Measurements from ENCODE around the gene ABCC2. TPM values are rescaled to one million over a fixed set of nuclear protein-coding genes. Genes with fewer than 3 reads are reported as not detected.

ABCC2 gene
- total RNA-seq, 1 donor from 2014 or later: 11.0 TPM

DNA sequence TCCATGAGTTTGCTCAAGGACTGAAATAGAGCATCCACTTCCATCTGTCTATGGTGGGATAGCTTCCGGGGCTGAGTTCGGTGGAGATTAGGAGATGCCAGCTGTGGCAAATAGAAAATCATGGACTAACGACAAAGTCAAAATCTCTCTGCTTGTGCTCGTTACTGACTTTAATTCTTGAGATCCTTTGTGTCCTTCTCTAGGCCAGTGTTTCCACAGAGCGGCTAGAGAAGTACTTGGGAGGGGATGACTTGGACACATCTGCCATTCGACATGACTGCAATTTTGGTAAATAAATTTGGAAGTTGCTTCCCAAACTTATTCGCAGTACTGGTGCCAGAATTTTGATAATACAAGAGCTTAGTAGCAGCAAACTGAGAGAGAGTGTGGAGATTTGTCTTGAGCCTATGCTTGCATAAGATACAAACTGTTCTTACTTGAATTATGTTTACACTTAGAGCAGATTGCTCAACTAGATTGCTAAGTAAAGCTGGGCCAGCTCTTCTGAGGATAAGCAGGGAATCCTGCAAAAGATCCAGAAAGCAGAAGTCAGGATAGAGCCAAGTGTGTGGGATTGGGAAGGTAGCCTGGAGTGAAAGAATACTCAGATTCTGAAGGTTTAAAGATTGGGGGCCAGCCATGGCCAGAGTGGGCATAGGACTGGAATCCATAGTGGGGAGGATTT lies 27.6 kb downstream of the ABCC2 start:
- DNase-seq (ENCODE audit: extremely low spot score, unreplicated experiment): no peak
- H3K36me3 Mint-ChIP-seq: no peaks in the 10 kb centered on the region
- no peaks in the 10 kb centered on the region for H3K4me1 Mint-ChIP-seq (ENCODE audit: unreplicated experiment)
- no peaks in the 10 kb centered on the region for H3K27me3 Mint-ChIP-seq
- H3K4me3 Mint-ChIP-seq: no peak overlapping the region
- no peaks in the 10 kb centered on the region for H3K9me3 Mint-ChIP-seq
- no peak overlapping the region for H3K27ac Mint-ChIP-seq
- TF ChIP-seq, protein P1, sequence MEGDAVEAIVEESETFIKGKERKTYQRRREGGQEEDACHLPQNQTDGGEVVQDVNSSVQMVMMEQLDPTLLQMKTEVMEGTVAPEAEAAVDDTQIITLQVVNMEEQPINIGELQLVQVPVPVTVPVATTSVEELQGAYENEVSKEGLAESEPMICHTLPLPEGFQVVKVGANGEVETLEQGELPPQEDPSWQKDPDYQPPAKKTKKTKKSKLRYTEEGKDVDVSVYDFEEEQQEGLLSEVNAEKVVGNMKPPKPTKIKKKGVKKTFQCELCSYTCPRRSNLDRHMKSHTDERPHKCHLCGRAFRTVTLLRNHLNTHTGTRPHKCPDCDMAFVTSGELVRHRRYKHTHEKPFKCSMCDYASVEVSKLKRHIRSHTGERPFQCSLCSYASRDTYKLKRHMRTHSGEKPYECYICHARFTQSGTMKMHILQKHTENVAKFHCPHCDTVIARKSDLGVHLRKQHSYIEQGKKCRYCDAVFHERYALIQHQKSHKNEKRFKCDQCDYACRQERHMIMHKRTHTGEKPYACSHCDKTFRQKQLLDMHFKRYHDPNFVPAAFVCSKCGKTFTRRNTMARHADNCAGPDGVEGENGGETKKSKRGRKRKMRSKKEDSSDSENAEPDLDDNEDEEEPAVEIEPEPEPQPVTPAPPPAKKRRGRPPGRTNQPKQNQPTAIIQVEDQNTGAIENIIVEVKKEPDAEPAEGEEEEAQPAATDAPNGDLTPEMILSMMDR (conservative IDR thresholded peaks at IDR 0.05): no peak

DNA sequence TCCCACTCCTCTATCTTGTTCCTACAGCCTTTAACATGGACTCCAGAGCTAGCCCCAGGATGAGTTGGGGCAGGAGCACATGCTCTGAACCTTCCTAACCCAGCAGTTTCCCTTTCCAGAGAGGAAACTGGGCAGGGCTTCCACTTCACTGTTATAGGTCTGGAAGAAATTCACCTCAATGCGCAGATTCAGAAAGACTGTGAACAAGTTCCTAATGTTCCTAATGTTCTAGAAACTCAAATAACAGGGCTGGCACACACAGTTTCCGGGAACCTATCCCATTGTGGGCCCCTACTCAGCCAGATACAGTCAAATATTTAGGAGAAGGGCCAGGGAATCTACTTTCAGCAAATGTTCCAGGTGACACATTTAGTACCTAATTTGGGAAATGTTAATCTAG lies 29.7 kb downstream of the ABCC2 start:
- H3K4me1 Mint-ChIP-seq (ENCODE audit: unreplicated experiment): no peaks in the 10 kb centered on the region
- no peak for DNase-seq (ENCODE audit: extremely low spot score, unreplicated experiment)
- no peak overlapping the region for H3K27ac Mint-ChIP-seq
- no peaks in the 10 kb centered on the region for H3K9me3 Mint-ChIP-seq
- H3K4me3 Mint-ChIP-seq: no peak overlapping the region
- TF ChIP-seq, protein P1 (conservative IDR thresholded peaks at IDR 0.05): no peak
- H3K27me3 Mint-ChIP-seq: no peaks in the 10 kb centered on the region
- no peaks in the 10 kb centered on the region for H3K36me3 Mint-ChIP-seq

DNA sequence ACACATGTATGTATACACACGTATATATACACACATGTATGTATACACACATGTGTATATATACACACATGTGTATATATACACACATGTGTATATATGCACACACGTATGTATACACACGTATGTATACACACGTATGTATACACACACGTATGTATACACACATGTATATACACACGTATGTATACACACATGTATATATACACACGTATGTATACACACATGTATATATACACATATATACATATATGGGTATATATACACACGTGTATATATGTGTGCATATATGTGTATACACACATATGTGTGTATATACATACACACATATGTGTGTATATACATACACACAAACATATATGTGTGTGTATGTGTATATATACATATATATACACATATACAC lies 31.7 kb downstream of the ABCC2 start:
- Mint-ChIP-seq H3K36me3 (no peaks in the 10 kb centered on the region), H3K27me3 (no peaks in the 10 kb centered on the region), H3K4me1 (ENCODE audit: unreplicated experiment) (no peaks in the 10 kb centered on the region), H3K4me3 (no peak overlapping the region), H3K27ac (no peak overlapping the region), H3K9me3 (no peaks in the 10 kb centered on the region)
- no peak for DNase-seq (ENCODE audit: extremely low spot score, unreplicated experiment)
- TF ChIP-seq, protein P1 (conservative IDR thresholded peaks at IDR 0.05): no peak

DNA sequence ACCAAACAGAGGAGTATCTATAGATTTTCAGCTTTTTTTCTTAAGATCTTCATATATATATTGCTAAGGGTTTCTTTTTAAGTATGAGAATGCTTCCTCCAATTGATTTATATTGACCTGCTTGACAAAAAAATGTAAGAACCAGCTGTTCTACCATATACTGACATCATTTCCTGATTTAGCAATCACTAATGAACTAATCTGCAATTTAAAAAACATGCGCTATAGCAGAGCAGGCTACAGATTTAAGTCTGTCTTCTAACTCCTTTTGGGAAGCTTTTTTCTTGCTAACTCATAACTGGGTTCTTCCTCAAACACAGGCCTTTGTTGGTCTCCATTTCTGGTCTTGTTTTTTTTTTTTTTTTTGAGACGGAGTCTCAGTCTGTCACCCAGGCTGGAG lies 33.2 kb downstream of the ABCC2 start:
- TF ChIP-seq, protein P1 (conservative IDR thresholded peaks at IDR 0.05): no peak
- no peak overlapping the region for H3K27ac Mint-ChIP-seq
- peaks cover 2% of the 10 kb centered on the region for H3K27me3 Mint-ChIP-seq
- H3K9me3 Mint-ChIP-seq: no peaks in the 10 kb centered on the region
- DNase-seq (ENCODE audit: extremely low spot score, unreplicated experiment): no peak
- no peaks in the 10 kb centered on the region for H3K4me1 Mint-ChIP-seq (ENCODE audit: unreplicated experiment)
- no peak overlapping the region for H3K4me3 Mint-ChIP-seq
- H3K36me3 Mint-ChIP-seq: no peaks in the 10 kb centered on the region

DNA sequence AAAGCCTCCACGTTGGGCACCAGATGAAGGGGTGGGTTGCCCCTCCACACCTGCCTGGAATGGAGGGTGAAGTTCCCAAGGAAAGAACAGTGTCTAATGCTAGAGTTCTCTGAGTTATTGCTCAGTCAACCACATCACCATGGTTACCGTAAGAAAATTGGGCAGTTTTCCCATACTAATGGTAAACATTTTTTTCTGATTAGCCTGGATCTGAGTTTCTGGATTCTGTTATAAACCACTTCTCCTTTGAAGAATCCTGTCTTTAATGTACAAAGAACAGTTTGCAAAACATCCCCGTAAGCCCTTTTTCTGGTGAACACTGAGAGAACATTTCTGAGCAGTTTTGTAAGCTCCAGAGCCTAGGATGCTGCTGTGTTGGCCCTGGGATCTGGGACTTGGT lies 45.5 kb downstream of the ABCC2 start:
- DNase-seq (ENCODE audit: extremely low spot score, unreplicated experiment): no peak
- H3K36me3 Mint-ChIP-seq: no peaks in the 10 kb centered on the region
- no peak overlapping the region for H3K27ac Mint-ChIP-seq
- H3K4me3 Mint-ChIP-seq: no peak overlapping the region
- peaks cover 3% of the 10 kb centered on the region for H3K27me3 Mint-ChIP-seq
- no peaks in the 10 kb centered on the region for H3K9me3 Mint-ChIP-seq
- TF ChIP-seq, protein P1 (conservative IDR thresholded peaks at IDR 0.05): no peak
- H3K4me1 Mint-ChIP-seq (ENCODE audit: unreplicated experiment): no peaks in the 10 kb centered on the region
